Stimulated activated CD8-positive, alpha-beta memory T cell treated with anti-CD3 and anti-CD28 coated beads, Interleukin-4, amount 100 ng/mL, for 48 hours (primary cell): ENCODE measurements around the gene CRYBG3.
"Not testable (repeated sequence)": the region's sequence is repeated elsewhere in the genome, so short reads cannot be mapped to it uniquely, and the experiment has no call there.

Source experiments
- DNase-seq: peaks from one replicate; pipeline ENCODE4 v3.0.0-alpha.2; 2020

The CRYBG3 gene

DNA sequence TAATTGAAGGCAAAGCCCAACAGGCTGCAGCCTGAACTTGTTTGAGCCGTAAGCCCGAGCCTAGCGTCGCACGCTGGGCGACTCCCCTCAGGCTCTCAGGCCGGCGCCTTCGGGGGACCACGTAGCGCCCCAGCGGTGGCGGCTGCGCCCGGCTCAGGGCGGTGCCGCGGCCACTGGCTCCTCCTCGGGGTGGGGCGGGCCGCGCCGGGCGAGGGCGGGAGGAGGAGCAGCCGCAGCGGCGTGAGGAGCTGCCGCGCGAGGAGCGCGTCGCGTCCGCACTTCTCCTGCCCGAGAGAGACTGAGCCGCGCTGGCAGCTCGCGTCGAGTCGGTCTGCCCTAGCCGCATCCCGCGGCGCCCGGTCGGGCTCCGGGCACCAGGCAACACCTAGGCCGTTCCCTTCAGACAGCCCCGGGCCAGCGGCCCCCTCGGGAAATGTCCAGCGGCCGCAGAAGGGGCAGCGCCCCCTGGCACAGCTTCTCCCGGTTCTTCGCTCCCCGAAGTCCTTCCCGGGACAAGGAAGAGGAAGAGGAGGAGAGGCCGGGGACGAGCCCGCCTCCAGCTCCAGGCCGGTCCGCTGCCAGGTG is at the start of gene CRYBG3:
Gene CRYBG3, plus strand, starts transcription at position 238 of the 585 bp plus-strand sequence. Its CDS starts 196 bp downstream, at position 434.
- DNase-seq, result peak; percentile 86

DNA sequence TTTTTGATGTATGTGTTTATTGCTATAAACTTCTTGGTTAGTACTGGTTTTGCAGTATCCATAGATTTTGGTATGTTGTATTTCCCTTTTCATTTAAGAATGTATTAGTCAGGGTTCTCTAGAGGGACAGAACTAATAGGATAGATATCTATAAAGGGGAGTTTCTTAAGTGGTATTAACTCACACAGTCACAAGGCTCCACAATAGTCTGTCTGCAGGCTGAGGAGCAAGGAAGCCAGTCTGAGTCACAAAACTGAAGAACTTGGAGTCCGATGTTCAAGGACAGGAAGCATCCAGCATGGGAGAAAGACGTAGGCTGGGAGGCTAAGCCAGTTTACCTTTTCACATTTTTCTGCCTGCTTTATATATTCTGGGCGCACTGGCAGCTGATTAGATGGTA is 48.9 kb upstream of the CRYBG3 start:
- no peak for DNase-seq

DNA sequence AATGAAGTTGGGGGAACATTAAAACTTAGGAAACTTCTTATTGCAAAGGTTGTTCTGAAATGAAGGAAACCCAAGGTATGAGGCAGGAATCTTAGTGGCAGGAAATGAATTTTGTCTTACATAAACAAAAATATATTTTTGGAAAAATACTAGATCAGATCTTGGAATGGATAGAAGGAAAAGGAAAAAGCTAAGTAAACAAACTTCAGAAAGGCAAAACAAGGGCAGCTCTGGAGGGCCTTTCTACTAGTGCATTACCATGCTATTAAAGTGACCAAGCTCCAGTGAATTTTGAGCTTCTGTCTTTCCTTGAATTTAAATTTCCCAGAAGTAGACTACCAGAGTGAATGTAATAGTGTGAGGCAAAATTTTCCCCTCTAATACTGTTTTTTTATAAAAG is 43.7 kb upstream of the CRYBG3 start:
- no peak for DNase-seq

DNA sequence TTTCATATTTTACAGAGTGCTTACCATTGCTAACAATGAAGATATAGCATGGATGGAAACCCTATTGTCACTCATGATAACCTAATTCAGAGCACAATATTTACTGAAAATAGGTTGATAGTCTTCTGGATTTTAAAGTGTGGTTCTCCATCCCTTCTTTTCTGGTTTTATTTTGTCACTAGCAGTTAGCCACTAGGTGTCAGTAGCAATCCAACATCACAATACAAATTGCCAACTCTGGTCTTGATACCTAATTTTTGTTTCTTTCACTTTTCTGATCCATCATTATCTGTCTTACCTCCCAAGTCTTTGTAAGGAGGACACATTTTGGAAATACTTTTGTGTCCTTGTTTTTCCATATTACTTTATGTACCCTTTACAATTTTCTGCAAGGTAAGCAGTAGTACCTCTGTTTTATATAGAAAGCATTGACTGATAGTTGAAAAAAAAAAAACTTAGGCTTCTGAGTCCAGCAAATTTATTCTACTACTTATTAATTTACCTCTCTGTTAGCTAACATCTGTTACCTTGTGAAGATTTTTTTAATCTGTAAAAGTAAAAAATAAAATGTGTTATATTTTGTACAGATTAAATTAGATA is 28.3 kb upstream of the CRYBG3 start:
- DNase-seq, result no peak

DNA sequence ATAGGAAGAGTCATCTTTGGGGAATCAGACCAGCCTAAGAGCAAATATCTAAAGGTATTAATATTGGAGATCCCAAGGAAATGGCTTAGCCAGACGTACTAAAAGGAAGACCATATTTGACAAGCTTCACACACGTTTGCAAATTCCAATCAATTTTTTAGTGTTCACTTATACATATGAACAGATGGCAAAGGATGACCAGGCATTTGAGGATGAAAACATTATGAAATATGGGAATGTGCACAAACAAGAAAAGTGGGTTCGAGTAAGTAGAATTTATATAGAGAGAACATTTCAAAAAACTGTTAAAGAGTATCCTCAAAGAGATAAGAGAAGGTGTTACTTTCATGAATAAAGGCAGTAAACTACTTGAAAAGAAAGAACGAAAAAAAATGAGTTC is 25.9 kb upstream of the CRYBG3 start:
- DNase-seq, result no peak

DNA sequence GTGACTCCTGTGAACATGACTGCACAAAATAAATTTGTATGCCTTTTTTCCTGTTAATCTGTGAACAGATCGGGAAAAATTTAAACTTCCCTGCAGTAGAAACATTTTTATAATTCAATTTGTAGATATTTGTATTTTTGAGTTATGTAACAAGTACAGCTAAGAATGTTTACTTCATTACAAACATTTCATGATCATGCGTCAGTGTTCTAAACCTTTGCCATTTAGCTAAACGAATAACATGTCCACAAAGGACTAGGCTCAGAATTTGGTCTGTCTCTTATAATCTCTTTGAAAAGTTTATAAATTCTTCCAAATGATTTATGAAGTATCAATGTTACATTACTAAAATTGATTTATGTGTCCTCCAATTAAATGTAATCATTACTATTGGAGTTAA is 17.3 kb upstream of the CRYBG3 start:
- DNase-seq, result no peak

DNA sequence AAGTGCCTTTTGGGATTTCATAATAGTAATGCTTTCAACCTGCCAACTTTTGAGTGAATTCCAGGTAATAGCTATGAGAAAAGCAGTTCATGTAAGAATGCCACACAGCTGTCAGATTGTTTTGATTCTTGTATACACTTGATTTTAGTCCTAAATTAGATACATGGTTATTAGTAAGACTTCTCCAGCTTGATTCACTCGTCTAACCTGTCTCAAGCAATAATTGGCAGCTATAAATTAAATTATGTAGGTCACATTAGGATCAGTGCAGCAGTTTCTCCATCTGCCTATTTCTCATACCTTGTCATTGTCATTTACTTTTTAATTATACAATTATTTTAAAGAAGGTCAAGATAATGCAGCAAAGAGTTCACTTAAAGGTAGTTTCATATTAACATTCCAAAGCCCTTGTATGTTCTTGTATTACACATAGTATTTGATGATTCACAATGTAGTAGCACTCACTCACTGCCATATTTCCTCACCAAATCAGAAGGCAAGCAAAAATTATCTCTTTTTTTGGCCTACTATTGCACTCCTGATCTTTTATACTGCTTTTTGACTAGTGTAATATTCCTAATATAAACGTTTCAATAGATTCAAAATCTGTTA is 10.9 kb upstream of the CRYBG3 start:
- DNase-seq, result no peak

DNA sequence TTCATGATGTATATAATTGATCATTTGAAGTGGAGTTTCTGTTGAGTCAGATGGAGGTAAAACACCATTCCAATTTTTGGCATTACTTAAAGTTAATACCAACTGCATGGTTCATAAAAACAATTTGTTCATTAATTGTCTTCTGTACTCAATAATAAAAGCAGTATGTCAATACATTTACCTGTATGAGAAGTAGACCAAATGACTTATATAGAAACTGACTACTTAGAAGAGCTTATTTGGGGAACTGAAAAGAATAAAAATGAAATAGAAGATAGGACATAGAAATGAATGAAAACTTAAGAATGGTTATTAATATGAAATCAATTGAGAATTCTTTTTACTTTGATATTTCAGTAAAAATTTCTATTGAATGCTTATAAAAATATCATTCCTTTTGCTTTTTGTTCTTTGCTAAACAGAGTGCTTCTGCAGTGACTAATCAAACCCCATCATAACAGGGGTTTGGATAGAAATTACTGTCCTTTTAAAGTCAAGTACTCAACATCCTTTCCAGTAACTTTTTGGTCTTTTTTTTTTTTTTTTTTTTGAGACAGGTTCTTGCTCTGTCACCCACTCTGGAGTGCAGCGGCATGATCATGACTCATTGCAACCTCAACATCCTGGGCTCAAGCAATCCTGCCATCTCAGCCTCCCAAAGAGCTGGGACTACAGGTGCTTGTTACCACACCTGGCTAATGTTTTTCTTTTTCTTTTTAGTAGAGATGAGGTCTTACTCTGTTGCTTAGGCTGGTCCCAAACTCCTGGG is 6.5 kb upstream of the CRYBG3 start:
- peak; percentile 42 for DNase-seq

DNA sequence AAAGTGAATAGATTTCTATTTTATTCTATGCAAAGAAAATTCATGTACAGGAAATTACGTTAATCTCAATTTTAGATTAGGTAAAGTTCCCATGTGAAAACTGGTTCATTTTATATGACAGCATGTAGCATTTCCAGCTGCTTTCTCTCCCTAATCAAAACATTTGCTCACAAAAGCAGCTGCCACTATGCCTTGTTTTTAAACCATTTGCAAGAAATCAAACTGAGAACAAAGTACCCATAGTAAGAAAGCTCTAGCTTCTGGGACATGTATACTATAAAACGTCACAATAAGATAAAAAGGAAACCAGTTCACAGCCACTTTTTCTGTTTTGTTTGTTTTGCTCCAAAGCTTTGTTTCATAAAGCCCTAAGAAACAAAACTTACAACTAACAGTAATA is 5.0 kb upstream of the CRYBG3 start:
- no peak for DNase-seq

DNA sequence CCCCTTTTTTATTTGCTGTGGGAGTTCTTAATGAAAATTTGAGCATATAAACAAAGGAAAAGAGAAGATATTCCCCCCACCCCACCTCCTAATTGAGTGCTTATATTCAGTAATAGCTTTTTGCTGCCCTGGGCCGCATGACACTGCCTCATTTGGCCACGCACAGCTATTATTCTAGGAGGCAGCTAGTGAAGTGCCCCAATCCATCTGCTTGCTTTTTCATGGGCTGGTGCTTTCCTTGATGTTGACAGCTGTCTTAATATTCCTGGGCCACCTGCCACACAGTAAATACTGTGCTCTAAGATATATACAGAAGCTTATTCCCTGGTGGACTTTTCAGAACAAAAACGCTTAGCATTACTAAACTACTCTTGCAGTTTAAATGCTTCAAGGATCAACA is 3.8 kb upstream of the CRYBG3 start:
- no peak for DNase-seq

DNA sequence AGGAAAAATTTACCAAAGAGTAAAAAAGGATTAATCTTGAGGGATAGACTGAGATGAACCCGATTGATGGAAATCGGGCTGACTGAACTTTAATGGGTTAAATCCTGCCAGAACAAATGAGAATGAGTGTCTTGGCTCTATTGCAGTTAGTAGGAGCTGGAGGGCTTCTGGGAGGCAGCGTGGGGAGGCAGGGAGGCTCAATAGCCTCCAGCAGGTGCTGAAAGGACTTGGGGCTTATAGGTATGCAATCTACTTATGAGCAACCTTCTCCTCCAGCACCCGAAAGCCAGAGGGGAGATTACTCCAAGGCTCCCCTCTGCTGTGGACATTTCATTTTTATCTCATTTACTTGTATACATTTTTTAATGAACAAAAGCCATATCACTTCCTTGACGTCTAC is 1.0 kb upstream of the CRYBG3 start:
- no peak for DNase-seq

DNA sequence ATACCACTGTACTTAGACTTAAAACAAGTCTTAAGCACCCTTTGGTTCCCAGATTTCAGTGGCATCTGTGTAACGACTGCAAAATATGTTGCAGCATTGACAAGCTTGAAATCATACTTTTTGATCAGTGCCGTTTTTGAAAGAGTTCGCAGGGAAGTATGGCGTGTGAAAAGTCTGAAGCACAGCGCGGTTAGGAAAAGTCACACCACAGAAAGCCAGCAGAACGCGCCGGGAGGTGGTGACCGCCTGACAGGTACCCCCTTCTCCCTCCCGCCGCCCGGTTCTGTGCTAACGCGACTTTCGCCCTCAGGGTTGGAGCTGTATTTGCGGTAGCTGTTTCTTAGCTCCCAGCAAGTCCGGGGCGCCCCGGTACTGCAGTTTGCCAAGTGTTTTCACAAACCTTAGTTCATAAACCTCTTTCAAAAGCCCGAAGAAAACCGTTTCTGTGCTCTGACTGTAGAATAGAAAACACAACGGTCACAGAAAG is 481 bp upstream of the CRYBG3 start:
- DNase-seq, result peak; percentile 71

DNA sequence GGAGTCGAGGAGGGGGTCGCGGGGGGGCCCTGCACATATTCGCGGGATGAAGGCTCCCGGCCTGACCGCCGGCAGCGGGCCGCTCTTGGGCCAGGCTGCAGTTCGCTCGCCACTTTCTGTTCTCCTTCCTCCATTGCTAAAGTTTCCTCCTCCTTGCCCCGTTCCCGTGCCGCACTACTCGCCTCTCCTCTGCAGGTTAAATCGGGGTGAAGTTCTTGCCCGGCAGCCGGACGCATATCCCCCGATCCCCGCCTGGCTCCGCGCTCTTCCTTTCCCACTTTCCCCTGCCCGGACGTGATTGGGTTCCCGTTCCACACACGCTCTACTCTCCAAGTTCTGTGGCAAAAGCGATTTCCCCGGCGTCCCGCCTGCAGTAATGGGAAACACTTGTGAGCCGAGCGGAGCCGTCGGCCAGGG is 556 bp downstream of the CRYBG3 start:
- peak; percentile 43 for DNase-seq

DNA sequence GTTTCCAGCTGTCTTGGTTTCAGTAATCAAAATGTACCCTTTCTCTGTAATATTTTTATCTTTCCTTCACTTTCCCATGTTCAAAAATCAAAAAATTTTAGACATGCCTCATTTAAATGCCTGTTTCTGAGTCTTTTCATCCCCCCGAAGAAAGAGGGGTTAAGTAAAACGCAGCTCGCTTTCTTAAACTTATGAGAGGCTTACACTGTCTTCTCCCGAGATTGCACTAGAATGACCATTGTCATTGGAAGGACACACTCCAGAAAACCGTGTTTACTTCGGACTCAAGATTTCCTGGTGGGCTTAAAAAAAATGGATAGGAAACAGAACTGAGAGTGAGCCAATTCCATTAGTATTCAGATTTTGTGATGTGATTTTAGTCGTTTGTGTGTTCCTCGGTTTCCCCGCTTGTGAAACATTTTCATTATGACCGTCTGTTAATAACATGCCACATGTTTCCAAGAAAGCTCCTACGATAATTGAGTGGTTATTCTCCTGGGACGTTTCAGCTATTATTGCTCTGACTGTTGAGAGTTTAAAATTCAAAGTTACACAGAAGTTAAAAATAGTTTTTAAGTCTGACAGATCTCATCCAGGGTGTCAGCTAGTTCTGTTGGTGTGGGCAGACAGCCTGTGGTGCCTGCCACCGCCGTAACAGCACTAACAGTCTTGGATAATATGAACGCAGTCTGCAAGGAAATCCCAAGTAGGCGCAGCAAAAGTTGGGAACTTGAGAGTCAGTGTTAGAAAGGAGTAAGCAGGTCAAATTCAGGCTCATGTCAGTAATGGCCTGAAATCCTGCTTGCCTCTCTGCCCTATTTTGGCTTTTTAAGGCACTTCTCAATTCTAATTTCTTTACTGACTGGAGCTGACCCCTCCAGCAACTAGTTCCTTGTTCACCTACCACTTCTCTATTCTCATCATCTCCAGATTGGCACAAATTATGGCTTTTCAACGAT is 1.5 kb downstream of the CRYBG3 start:
- DNase-seq, result no peak

DNA sequence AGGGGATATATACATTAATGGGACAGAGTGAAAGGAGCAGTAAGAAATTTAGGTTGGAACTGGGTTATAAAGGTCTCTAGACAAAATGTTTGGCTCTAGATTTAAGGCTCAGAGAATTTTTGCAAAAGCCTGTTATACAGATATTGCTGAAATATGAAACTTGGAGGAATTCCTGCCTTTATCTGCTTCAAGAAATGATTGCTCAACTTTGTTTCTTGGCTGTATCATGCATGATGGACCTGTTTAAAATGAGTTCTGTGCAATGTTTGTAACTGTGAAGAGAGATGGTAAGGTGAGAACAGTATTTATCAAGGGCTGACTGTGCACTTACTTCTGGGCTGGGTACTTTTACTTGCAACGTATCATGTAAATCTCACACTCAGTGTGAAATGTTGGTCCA is 3.3 kb downstream of the CRYBG3 start:
- DNase-seq, result no peak

DNA sequence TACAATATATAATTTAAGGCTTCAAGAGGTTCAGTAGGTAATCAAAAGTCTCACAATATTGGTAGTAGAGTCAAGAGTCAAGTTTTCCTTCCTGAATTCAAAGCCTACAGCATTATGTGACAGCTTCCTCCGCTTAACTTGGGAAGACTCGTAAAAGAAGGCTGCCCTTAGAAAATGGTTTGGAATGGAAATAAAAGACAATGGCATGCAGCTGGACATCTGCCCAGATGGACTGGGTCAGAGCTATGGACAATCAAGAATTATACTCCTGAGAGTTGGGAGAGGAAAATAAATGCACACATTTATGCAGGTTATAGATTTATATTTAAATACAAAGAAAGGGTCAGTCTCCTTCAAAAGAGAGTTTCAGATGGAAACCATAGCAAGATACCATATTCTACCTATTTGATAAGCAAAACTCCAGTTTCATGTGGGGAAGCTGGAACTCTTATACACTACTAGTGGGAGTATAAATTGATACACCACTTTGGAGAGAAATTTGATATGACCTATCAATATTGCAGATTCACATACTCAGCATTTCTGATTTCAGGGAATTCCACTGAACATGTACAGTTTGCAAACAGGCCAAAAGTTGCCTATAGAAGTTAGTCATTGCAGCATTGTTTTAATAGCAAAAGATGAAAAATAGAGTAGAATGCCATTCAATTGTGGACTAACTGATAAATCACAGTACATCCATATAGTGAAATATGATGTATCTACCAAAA is 6.1 kb downstream of the CRYBG3 start:
- DNase-seq, result no peak

DNA sequence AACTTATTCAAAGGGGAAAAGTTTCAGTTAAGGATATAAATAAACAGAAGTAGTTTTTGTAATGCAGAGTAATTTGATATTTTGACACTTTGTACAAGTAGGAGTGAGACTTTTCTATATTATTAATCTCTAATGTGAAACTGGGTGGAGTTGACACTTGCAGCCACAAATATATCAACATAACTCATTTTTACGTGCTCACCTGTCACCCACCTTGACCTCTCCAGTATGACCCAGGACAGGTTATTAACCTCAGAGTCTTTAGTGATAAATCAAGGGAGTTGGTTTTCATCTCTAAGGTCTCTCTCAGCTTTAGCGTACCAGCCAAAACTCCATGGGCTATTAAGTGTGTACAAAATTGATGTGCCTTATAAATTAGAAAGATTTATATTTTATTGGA is 7.4 kb downstream of the CRYBG3 start:
- no peak for DNase-seq

DNA sequence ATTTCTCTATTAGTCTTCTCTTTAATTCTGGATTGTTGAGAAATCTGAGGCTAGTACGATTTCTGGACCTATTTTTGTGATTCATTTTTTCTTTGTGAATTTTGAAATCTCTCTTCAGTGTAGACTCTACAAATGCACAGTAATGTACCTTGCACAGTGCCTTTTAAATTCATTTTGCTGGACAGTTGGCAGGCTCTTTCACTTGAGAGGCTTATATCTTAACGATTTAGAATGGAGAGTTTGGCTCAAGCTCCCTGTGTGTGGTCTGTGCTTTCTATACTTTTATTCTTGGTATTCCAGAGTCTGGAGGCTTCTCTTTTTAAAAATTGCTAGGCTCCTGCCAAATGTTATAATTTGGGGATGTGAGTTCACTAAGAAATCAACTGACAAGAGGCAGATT is 8.8 kb downstream of the CRYBG3 start:
- DNase-seq, result no peak

DNA sequence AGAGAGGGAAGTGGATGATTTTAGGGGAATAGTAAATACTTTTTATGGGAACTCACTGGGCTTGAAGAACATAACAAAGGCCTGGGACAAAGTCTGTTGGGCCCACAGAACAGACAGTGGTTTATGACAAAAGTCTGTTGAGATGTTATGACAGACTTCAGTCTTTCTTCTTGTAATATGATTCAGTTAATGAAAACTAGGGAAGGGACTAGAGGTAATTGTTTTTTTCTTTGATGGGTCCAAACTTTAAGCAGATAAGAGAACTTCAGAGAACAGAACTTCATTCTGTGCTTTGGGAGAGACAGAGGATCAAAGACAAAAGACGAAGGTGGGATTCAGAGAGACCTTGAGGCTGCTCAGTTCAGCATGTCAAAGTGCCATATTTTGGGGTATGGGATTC is 9.3 kb downstream of the CRYBG3 start:
- no peak for DNase-seq

DNA sequence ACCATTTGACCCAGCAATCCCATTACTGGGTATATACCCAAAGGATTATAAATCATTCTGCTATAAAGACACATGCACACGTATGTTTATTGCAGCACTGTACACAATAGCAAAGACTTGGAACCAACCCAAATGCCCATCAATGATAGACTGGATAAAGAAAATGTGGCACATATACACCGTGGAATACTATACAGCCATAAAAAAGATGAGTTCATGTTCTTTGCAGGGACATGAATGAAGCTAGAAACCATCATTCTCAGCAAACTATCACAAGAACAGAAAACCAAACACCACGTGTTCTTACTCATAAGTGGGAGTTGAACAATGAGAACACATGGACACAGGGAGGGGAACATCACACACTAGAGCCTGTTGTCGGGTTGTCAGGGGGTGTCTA is 11.4 kb downstream of the CRYBG3 start:
- not testable (repeated sequence) for DNase-seq

DNA sequence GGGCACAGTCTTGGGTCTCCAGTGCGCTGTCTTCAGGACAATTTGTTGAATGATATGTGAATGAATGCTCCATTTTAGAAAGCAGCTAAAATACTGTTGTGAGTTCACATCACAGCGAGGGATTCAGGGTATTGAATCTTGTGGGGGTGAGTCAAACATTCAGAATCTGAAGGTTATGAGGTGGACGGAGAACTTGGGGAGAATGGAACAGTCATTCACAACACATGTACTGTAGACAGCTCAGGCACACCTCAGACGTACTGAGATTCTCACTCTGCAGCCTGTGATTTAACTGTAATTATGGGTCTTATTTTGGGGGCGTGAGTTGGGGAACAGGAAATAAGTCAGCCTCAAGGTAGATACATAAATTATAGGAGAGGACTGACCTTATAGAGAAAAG is 13.9 kb downstream of the CRYBG3 start:
- no peak for DNase-seq

DNA sequence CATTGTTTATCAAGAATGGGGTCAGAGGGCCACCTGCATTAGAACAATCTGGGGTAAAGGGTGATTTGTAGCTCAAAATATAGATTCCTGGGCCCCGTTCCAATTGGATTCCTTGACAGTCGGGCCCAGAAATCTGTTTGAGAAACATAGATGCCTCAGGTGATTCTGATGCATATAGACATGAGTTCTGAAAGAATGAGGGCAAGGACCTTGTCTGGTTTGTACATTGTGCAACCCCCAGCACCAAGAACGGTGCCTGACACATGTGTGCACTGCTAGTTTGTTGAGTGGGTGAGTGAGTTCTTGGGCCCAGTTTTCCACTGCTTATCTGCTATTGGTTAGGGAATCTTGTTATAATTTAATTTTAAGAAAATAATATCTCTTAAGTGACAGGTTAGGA is 16.6 kb downstream of the CRYBG3 start:
- no peak for DNase-seq
